Measurements from ENCODE around the gene RSPH6A.

- no peak for TF ChIP-seq POLR2A (IDR thresholded peaks at IDR 0.05)
- TF ChIP-seq EP300 (IDR thresholded peaks at IDR 0.05; ENCODE audit: low read depth), result no peak
- TF ChIP-seq CTCF (IDR thresholded peaks at IDR 0.05), result no peak
Measured at GRCh38 chr19:45804959-45805230, 10.2 kb downstream of the RSPH6A start.
